GM21717 (cell line): Measurements from ENCODE around the gene PAK1.
"Not testable (repeated sequence)": the region's sequence is repeated elsewhere in the genome, so short reads cannot be mapped to it uniquely, and the experiment has no call there.

Experiments
- ATAC-seq: cut with Tn5 transposase; IDR thresholded peaks from one replicate; pipeline ENCODE4 v1.9.1; 2021; ENCODE audit warnings: mild to moderate bottlenecking, moderate library complexity; ENCODE audit not compliant: unreplicated experiment

Gene PAK1

GRCh38 chr11:77312107-77312506, 161.8 kb downstream of the PAK1 start:
- ATAC-seq, result no peak

- ATAC-seq, result no peak
These were observed 162.2 kb downstream of the PAK1 start for GRCh38 chr11:77311701-77312100.

- ATAC-seq, result no peak
These were observed 163.2 kb downstream of the PAK1 start for GRCh38 chr11:77310721-77311120.

GRCh38 chr11:77309401-77310085, 164.4 kb downstream of the PAK1 start:
- no peak for ATAC-seq

- no peak for ATAC-seq
These were observed 165.1 kb downstream of the PAK1 start for GRCh38 chr11:77308838-77309237.

GRCh38 chr11:77303328-77303727, 170.6 kb downstream of the PAK1 start:
- ATAC-seq, result no peak

DNA sequence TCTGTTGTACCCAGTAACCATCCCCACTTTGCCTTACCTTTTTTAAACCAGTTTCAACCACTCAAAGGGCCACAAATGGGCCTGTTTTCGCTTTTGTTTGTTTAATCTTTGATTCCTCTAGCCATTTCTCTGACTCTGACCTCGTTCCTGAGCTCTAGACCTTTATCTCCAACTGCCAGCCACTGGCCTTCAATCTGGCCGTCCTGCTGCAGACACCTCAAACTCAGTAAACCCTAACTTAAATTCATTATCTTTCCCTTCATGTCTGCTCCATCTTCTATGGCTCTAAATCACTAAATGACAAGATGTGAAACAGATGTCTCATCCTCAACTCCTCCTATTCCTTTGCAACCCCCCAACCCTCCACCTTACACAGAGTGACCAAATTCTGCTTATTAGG, 171.1 kb downstream of the PAK1 start:
- ATAC-seq, result no peak

DNA sequence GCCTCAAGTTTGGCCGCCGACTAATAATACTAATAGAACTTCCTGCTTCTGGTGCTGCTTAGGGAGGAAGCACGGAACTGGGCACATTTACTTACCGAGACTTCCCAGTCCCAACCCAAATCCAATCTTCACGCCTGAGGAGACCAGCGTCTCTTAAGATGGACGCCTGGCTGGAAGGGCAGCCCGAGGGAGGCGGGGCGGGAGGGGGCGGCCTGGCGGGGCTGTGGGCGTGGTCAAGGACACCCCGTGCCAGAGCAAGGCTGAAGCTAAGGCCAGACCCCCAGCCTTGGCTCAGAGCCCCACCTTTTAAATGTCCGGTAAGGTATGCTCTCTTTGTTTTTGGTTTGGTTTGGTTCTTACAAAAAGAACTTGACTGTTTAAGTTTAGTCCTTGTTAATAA, 172.4 kb downstream of the PAK1 start, which contains the start of gene GDPD4:
Gene GDPD4, minus strand, starts transcription at position 177 of the 400 bp plus-strand sequence. CDS start 16,549 bp downstream, outside the sequence.
- ATAC-seq, result no peak

GRCh38 chr11:77300695-77301094, 173.2 kb downstream of the PAK1 start:
- ATAC-seq, result no peak

GRCh38 chr11:77300028-77300427, 173.9 kb downstream of the PAK1 start:
- not testable (repeated sequence) for ATAC-seq

DNA sequence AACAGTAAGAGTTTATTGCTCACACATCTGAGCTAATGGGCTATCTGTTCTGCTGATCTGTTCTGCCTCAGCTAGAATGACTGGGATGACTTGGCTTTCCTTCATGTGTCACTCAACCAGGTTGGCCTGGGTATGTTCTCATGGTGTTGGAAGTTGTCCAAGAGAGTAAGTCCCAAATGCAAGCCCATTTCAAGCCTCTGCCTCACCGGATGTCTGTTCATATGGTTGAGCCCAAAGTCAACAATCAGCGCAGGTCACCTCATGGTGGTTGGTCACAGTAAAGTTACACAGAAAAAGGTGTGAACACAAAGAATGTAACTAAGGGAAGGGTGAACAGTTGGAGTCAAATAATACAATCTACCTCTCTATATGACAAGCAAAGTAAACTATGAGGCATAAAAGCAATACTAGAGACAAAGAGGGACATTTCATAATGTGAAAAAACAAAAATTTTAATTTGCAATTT, 174.3 kb downstream of the PAK1 start:
- ATAC-seq, result no peak

DNA sequence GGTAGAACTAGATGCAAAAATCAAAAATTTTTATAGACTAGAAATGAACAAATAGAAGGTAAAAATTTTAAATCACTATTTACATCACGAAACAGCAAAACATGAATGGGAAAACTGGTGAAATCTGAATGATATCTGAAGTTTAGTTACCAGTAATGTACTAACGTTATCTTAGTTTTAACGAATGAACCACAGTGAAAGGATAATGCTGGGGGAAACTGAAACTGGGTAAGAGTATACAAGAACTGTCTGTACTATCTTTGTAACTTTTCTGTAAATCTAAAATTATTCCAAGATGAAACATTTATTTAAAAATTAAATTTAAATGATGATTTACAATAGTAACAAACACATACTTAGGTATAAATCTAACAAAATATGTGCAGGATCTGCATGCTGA, 179.9 kb downstream of the PAK1 start:
- no peak for ATAC-seq

DNA sequence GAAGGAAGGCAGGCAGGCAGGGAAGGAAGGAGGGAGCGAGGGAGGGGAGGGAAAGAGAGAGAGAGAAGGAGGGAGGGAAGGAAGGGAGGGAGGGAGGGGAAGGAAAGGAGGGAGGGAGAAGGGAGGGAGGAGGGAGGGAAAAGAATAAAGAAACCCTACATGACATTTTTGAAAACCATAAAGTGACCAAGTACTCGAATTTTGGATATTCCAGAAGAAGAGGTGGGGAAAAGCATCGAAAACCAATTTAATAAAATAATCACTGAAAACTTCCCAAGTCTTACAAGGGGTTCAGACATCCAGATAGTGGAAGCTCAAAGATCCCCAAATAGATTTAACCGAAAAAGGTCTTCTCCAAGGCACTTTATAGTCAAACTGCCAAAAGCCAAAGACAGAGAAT, 184.2 kb downstream of the PAK1 start:
- ATAC-seq, result no peak

DNA sequence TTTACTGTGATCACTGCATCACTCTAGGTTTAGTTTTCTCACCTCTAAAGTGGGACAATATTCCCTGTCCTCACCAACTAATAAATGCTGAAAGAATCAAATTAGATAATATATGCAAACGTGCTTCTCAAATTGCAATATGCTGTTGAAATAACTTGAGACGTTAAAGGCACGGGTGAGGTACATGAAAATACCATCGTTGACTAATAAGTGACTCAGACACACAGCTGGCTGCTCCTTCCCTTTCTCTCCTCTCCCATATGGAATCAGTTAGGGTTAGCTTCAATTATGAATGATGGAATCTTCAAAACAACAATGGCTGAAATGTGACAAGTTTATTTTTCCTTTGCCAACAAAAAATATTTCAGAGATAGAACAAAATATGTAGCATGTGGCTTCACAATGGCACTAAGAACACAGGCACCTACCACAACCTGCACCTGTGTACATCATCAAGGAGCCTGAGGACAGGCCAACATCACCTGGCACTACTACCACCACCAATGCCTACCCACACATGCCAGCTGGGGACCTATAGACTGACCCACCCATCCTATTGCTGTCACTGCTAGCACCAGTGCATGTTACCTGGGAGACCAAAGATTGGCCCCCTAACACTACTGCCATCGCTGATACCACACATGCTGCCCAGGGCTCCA, 186.2 kb downstream of the PAK1 start:
- no peak for ATAC-seq

GRCh38 chr11:77287136-77287535, 186.8 kb downstream of the PAK1 start:
- ATAC-seq, result no peak

- ATAC-seq, result no peak
These were observed 189.1 kb downstream of the PAK1 start for GRCh38 chr11:77284476-77285468.

- no peak for ATAC-seq
These were observed 190.8 kb downstream of the PAK1 start for GRCh38 chr11:77283101-77283500.

DNA sequence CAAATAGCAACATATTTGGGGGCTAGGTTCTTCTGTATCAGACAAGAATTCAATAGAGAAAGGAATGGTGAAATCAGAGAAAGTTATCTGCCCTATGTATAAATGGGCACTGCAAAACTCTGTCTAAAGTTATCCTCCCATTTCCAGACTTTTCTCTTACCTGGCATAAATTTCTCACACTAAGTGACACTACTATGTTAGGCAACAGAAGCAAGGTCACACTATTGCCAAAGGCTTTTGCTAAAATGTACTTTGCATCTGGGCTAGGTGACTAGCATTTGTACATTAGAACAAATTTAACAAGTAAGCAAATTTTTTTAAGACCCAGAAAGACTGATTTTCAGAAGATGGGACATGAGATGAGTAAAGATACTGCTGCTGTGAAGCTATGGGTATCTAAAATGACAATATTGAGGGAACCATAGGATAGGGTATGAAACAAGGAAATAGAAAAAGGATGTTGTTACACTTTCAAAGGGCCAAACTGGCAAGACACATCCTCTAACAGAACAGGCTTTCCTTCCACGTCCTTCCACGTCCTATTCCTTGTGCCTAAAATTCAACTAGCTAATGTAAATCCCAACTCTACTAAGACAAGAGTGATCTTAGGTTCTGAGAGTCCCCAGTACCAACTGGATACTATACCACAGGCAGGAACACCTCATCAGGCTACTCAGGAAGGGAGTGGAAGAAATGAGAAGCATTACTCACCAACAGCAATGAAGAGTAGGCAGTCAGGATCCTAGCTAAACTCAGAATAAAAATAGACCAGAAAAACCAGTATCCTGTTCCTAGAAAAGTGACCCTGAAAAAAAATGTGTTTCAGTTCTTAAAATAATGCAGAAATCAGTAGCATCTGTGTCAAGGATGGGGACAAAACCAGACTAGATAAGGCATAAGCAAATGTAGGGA, 195.0 kb downstream of the PAK1 start:
- ATAC-seq, result no peak

DNA sequence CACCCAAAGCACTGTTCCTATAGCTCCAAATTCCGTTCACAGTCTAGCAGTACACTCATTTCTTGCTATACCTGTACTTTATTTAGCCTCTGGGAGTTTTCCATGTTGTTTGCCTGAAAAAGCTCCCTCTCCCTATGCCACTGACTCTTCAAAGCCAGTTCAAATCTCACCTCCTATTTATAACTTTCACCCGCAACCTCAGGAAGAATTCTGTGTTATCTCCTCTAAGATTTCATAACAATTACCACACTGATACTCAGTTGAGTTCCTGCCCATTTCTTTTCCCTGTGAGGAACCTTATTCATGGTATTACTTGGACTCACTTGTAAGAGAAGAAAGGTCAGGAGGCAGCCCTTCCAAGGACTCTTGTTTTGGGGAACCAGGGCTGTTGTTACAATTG, 197.6 kb downstream of the PAK1 start:
- no peak for ATAC-seq
